ENCODE data around the gene ITGB1. TPM values are rescaled to one million over a fixed set of nuclear protein-coding genes. Genes with fewer than 3 reads are reported as not detected.

Gene ITGB1
- total RNA-seq, 1 donor from 2014 or later, result 193 TPM

GRCh38 chr10:32865170-32865569, 92.9 kb downstream of the ITGB1 start:
- H3K27me3 ChIP-seq, result no peaks in the 10 kb centered on the region
- no peaks in the 10 kb centered on the region for H3K9me3 ChIP-seq
- TF ChIP-seq CTCF (IDR thresholded peaks at IDR 0.05) (no peak), POLR2A (IDR thresholded peaks at IDR 0.05) (no peak), POLR2AphosphoS5 (IDR thresholded peaks at IDR 0.05; ENCODE audit: insufficient read depth in 1 of 2, low read depth in 1 of 2) (no peak)
- intact Hi-C loops (cut with DNase I), result no loop called here
- H3K4me1 ChIP-seq, result no peaks in the 10 kb centered on the region
- no peak for DNase-seq (ENCODE audit: extremely low spot score in 2 of 2)
- H3K4me3 ChIP-seq, result no peak overlapping the region
- H3K36me3 ChIP-seq, result no peaks in the 10 kb centered on the region
- no peak overlapping the region for H3K27ac ChIP-seq

DNA sequence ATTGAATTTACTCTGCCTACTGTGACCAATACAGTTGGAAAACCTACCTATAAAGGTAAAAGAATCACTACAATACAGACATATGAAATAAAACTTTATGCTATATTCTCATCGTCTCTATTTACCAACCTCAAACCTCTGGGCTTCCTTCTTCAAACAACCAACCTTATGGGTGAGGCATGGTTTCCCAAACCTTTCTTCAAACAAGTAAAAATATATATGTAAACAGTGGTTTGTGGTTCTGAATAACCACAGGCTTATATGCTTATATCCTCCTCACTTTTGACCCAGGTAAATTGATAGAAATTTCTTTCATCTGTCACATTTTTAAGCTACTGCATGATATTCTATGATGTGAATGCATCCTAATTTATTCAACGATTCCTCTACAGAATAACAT, 103.6 kb downstream of the ITGB1 start:
- DNase-seq (ENCODE audit: extremely low spot score in 2 of 2), result no peak
- Histone ChIP-seq H3K36me3 (no peaks in the 10 kb centered on the region), H3K9me3 (no peaks in the 10 kb centered on the region), H3K27ac (no peak overlapping the region), H3K4me1 (no peaks in the 10 kb centered on the region), H3K4me3 (no peak overlapping the region), H3K27me3 (no peaks in the 10 kb centered on the region)
- intact Hi-C loops (cut with DNase I), result no loop called here
- no peak for TF ChIP-seq POLR2AphosphoS5 (IDR thresholded peaks at IDR 0.05; ENCODE audit: insufficient read depth in 1 of 2, low read depth in 1 of 2)
- no peak for TF ChIP-seq CTCF (IDR thresholded peaks at IDR 0.05)
- TF ChIP-seq POLR2A (IDR thresholded peaks at IDR 0.05), result no peak

GRCh38 chr10:32851301-32851700, 106.7 kb downstream of the ITGB1 start:
- intact Hi-C loops (cut with DNase I), result no loop called here
- no peak for TF ChIP-seq POLR2A (IDR thresholded peaks at IDR 0.05)
- no peak for TF ChIP-seq CTCF (IDR thresholded peaks at IDR 0.05)
- TF ChIP-seq POLR2AphosphoS5 (IDR thresholded peaks at IDR 0.05; ENCODE audit: insufficient read depth in 1 of 2, low read depth in 1 of 2), result no peak
- H3K27me3 ChIP-seq, result no peaks in the 10 kb centered on the region
- no peak overlapping the region for H3K4me3 ChIP-seq
- H3K9me3 ChIP-seq, result no peaks in the 10 kb centered on the region
- no peak for DNase-seq (ENCODE audit: extremely low spot score in 2 of 2)
- H3K27ac ChIP-seq, result no peak overlapping the region
- no peaks in the 10 kb centered on the region for H3K4me1 ChIP-seq
- H3K36me3 ChIP-seq, result no peaks in the 10 kb centered on the region
